Fibroblast of lung (primary cell): ENCODE data around the gene BIN1. TPM values are rescaled to one million over a fixed set of nuclear protein-coding genes. Genes with fewer than 3 reads are reported as not detected.

ENCODE experiments used
- DNase-seq, 2 donors: peaks; one replicate each; pipeline versions ENCODE4 v3.0.0 to v3.0.0-alpha.2; 2010; ENCODE audit warnings: low read depth in 2 of 2
- H2AFZ ChIP-seq: 2 replicates; pipeline ENCODE4 v1.5.1; 2012; ENCODE audit warnings: low read length, control low read depth, inconsistent platforms
- H3K27ac ChIP-seq: 2 replicates; pipeline ENCODE4 v1.5.1; 2011; ENCODE audit warnings: low read length, control low read depth; ENCODE audit not compliant: insufficient read depth
- H3K27me3 ChIP-seq: 2 replicates; pipeline ENCODE4 v1.5.1; 2011; ENCODE audit warnings: mild to moderate bottlenecking, low read length; ENCODE audit not compliant: control insufficient read depth, insufficient read depth
- H3K36me3 ChIP-seq: 2 replicates; pipeline ENCODE4 v1.5.1; 2011; ENCODE audit warnings: low read length; ENCODE audit not compliant: control insufficient read depth, insufficient read depth
- H3K4me1 ChIP-seq: 2 replicates; pipeline ENCODE4 v1.5.1; 2011; ENCODE audit warnings: low read length; ENCODE audit not compliant: control insufficient read depth, insufficient read depth; ENCODE audit errors: extremely low read depth
- H3K4me2 ChIP-seq: 2 replicates; pipeline ENCODE4 v1.5.1; 2011; ENCODE audit warnings: low read length, control low read depth; ENCODE audit not compliant: insufficient read depth; ENCODE audit errors: extremely low read depth
- H3K4me3 ChIP-seq, 4 experiments: fragments of 200-600 bp in 1 of 4; sonication (generic) in 1 of 4; replicated peaks in 1 of 4; 2 replicates each; pipeline ENCODE4 v1.5.1; 2011 to 2016; ENCODE audit warnings: low read length in 4 of 4, low read depth in 3 of 4, mild to moderate bottlenecking in 3 of 4, control low read depth in 2 of 4, inconsistent platforms in 1 of 4, mixed read lengths in 1 of 4; ENCODE audit not compliant: insufficient read depth in 1 of 4; ENCODE audit errors: control extremely low read depth in 1 of 4
- H3K79me2 ChIP-seq: 2 replicates; pipeline ENCODE4 v1.5.1; 2012; ENCODE audit warnings: mild to moderate bottlenecking, low read length, inconsistent platforms; ENCODE audit not compliant: control insufficient read depth, insufficient read depth
- H3K9ac ChIP-seq: 2 replicates; pipeline ENCODE4 v1.5.1; 2011; ENCODE audit warnings: mild to moderate bottlenecking, low read length, control low read depth; ENCODE audit not compliant: insufficient read depth
- H3K9me3 ChIP-seq: 2 replicates; pipeline ENCODE4 v1.5.1; 2012; ENCODE audit warnings: low read depth, low read length; ENCODE audit not compliant: control insufficient read depth, insufficient read depth
- H4K20me1 ChIP-seq: 2 replicates; pipeline ENCODE4 v1.5.1; 2011; ENCODE audit warnings: low read length; ENCODE audit not compliant: control insufficient read depth, insufficient read depth; ENCODE audit errors: extremely low read depth
- CTCF ChIP-seq, 2 donors: IDR thresholded peaks in 1 of 2; conservative IDR thresholded peaks in 1 of 2; 1 replicate in 1 of 2; 2 replicates in 1 of 2; pipeline ENCODE4 v1.5.1; 2011 to 2012; ENCODE audit warnings: low read length in 2 of 2, control low read depth in 1 of 2, inconsistent platforms in 1 of 2, low read depth in 1 of 2, mild to moderate bottlenecking in 1 of 2
- EZH2 ChIP-seq: IDR thresholded peaks from 2 replicates; pipeline ENCODE4 v1.5.1; 2012; ENCODE audit warnings: low read length, control low read depth, mild to moderate bottlenecking; ENCODE audit errors: missing control alignments
- polyA plus RNA-seq, 2 donors: library from polyadenylated mRNA; depleted of rRNA in 1 of 2; stranded (reverse) in 1 of 2; unstranded in 1 of 2; fragments of >200 nt; gene quantifications; 2 replicates each; pipeline ENCODE4 v1.2.1, GENCODE V29; 2011 to 2012; ENCODE audit warnings: missing spikeins in 1 of 2
- total RNA-seq: library from RNA; depleted of rRNA; stranded (reverse); fragments of >200 nt; gene quantifications from 2 replicates; pipeline ENCODE4 v1.2.1, GENCODE V29; 2014

BIN1 gene
- total and polyA plus RNA-seq, 2 donors (not counting 1 experiment from before 2014, with no cell fraction given), result 17.3 to 68.7 TPM

- Histone ChIP-seq H3K27ac (peak overlapping the region; percentile 81), H3K4me3 (no peak overlapping the region), H2AFZ (no peak overlapping the region), H3K36me3 (no peaks in the 10 kb centered on the region), H3K4me1 (peaks cover 17% of the 10 kb centered on the region), H3K27me3 (no peaks in the 10 kb centered on the region), H3K4me2 (peak overlapping the region; percentile 8), H3K9ac (peak overlapping the region; percentile 37), H3K79me2 (no peaks in the 10 kb centered on the region), H3K9me3 (no peaks in the 10 kb centered on the region), H4K20me1 (no peaks in the 10 kb centered on the region)
- TF ChIP-seq EZH2, result no peak
- no peak for TF ChIP-seq CTCF (conservative IDR thresholded peaks at IDR 0.05 in 1 of 2, IDR thresholded peaks at IDR 0.05 in 1 of 2; ENCODE audit: low read depth in 1 of 2, low read length in 2 of 2)
- peak; percentile 86 to 98 for DNase-seq
Measured at GRCh38 chr2:127014630-127015029, 92.3 kb downstream of the BIN1 start.

DNA sequence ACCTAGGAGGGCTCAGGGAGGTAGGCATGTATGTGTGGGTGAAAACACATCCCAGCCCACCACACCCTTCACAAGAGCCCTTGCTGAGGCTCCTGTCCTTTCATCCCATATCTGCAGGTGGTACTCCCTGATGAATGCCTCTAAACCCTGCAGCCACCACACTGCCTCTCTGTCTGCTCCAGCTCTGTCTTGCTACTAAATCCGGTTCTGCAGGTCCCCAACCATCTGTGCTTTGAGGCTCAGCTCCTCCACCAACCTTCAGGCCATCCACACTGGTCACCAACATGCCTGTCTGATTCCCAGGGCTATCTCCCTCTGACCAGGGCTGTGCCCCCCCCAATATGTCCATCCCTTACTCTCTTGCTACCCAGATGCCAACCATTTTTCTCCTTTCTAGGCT is 92.7 kb downstream of the BIN1 start:
- H3K27ac ChIP-seq, result peak overlapping the region; percentile 81

DNA sequence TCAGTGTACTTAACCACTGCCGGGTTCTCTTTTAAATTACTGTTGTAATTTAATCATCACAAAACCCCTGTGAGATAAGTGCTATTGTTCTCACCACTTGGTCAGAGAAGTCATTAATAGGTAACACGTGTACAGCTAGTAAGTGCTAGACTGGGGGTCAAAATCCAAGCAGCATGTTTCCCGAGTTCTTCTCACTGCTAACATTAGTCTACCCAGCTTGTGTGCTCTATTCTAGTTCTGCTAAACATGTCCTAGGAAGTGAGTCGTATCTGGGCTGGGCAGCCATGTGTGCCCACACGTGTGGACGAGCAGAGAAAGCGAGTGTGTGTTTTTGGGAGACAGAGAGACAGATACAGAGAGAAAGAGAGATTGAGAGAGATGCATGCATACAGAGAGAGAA is 94.1 kb downstream of the BIN1 start:
- Histone ChIP-seq H3K36me3 (no peaks in the 10 kb centered on the region), H3K27me3 (no peaks in the 10 kb centered on the region), H3K9me3 (no peaks in the 10 kb centered on the region), H3K9ac (no peak overlapping the region), H3K4me2 (no peak overlapping the region), H4K20me1 (no peaks in the 10 kb centered on the region), H3K79me2 (no peaks in the 10 kb centered on the region), H3K27ac (no peak overlapping the region), H3K4me1 (peaks cover 18% of the 10 kb centered on the region), H2AFZ (no peak overlapping the region), H3K4me3 (no peak overlapping the region)
- TF ChIP-seq CTCF (conservative IDR thresholded peaks at IDR 0.05 in 1 of 2, IDR thresholded peaks at IDR 0.05 in 1 of 2; ENCODE audit: low read depth in 1 of 2, low read length in 2 of 2) (no peak), EZH2 (no peak)
- DNase-seq, result peak; percentile 5 to 31

More for the DNA sequence above, 92.7 kb downstream of the BIN1 start:
- TF ChIP-seq CTCF (conservative IDR thresholded peaks at IDR 0.05 in 1 of 2, IDR thresholded peaks at IDR 0.05 in 1 of 2; ENCODE audit: low read depth in 1 of 2, low read length in 2 of 2) (no peak), EZH2 (no peak)
- H3K9me3 ChIP-seq, result no peaks in the 10 kb centered on the region
- no peak overlapping the region for H2AFZ ChIP-seq
- H3K4me3 ChIP-seq, result no peak overlapping the region
- H3K79me2 ChIP-seq, result no peaks in the 10 kb centered on the region
- H3K4me1 ChIP-seq, result peaks cover 17% of the 10 kb centered on the region
- H4K20me1 ChIP-seq, result no peaks in the 10 kb centered on the region
- H3K27me3 ChIP-seq, result no peaks in the 10 kb centered on the region
- no peak for DNase-seq
- no peaks in the 10 kb centered on the region for H3K36me3 ChIP-seq
- peak overlapping the region; percentile 35 for H3K9ac ChIP-seq
- peak overlapping the region; percentile 8 for H3K4me2 ChIP-seq
